ENCODE data around the gene PFDN4.

DNA sequence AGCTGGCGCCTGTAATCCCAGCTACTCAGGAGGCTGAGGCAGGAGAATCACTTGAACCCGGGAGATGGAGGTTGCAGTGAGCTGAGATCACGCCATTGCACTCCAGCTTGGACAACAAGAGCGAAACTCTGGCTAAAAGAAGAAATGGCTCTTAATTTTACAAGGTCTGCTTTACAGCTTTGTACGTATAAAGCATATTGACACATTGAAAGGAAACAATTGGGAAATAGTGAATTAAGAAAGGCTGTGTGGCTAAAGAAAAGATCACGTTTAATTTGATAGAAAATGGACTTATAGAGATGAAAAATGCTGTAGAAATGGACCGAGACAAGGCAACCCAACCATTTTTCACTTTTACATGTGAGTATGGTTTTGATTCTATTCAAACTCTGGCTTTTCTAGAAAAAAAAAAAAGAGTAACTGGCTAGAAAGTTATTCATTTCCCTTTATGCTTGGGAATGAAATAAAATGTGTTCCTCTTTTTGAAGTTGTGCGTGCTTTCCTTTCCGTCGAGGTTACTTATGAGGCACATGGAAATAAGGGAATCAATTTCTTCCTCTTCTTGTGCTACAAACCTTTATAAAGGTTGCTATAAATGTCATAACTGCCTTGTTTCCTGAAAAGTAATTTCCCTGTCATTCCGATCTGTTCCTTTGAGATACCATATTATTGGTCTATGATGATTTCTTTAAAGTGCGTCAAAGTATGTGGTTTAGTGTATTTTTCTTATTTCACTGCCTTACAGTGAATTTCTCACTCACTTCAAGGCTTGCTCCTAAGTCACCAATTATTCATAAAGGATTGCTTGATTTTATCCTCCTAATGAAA is 29.4 kb downstream of the PFDN4 start:
- no peak for TF ChIP-seq POLR2A (IDR thresholded peaks at IDR 0.05)
- TF ChIP-seq, protein P1, sequence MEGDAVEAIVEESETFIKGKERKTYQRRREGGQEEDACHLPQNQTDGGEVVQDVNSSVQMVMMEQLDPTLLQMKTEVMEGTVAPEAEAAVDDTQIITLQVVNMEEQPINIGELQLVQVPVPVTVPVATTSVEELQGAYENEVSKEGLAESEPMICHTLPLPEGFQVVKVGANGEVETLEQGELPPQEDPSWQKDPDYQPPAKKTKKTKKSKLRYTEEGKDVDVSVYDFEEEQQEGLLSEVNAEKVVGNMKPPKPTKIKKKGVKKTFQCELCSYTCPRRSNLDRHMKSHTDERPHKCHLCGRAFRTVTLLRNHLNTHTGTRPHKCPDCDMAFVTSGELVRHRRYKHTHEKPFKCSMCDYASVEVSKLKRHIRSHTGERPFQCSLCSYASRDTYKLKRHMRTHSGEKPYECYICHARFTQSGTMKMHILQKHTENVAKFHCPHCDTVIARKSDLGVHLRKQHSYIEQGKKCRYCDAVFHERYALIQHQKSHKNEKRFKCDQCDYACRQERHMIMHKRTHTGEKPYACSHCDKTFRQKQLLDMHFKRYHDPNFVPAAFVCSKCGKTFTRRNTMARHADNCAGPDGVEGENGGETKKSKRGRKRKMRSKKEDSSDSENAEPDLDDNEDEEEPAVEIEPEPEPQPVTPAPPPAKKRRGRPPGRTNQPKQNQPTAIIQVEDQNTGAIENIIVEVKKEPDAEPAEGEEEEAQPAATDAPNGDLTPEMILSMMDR (IDR thresholded peaks at IDR 0.05) = no peak
- no peak for TF ChIP-seq POLR2AphosphoS5 (IDR thresholded peaks at IDR 0.05; ENCODE audit: insufficient read depth in 1 of 2, low read depth in 1 of 2)
